Bone marrow (tissue), 2 donors: Measurements from ENCODE around the gene UPF3B.
"Not testable (repeated sequence)": the region's sequence is repeated elsewhere in the genome, so short reads cannot be mapped to it uniquely, and the experiment has no call there.

Experiments used
- DNase-seq, 2 donors: peaks; one replicate each; lab custom pipeline; 2025; lab: John Stamatoyannopoulos, UW

The UPF3B gene

GRCh38 chrX:119826399-119826959 lies 26.3 kb downstream of the UPF3B start:
- DNase-seq, result no peak

GRCh38 chrX:119824221-119824620 lies 28.5 kb downstream of the UPF3B start:
- DNase-seq, result not testable (repeated sequence)

GRCh38 chrX:119821703-119822102 lies 31.1 kb downstream of the UPF3B start:
- DNase-seq, result peak in 1 of 2 donors; percentile 59

- DNase-seq, result no peak
These were observed 35.6 kb downstream of the UPF3B start for GRCh38 chrX:119817130-119817690.

GRCh38 chrX:119816300-119816699 lies 36.5 kb downstream of the UPF3B start:
- no peak for DNase-seq

GRCh38 chrX:119809185-119809666 lies 43.5 kb downstream of the UPF3B start:
- DNase-seq, result no peak

- not testable (repeated sequence) for DNase-seq
These were observed 44.3 kb downstream of the UPF3B start for GRCh38 chrX:119808461-119808860.

- DNase-seq, result no peak
These were observed 50.2 kb downstream of the UPF3B start for GRCh38 chrX:119802546-119802945.

GRCh38 chrX:119801253-119802221 lies 51.2 kb downstream of the UPF3B start:
- DNase-seq, result no peak

- peak; percentile 40 to 82 for DNase-seq
These were observed 61.1 kb downstream of the UPF3B start, which contains the start of gene RPL39 for GRCh38 chrX:119791437-119792231. RPL39 (minus strand) TSS chrX:119791630; CDS start chrX:119791576, 54 bp downstream.

- DNase-seq, result peak; percentile 9 to 19
These were observed 61.8 kb downstream of the UPF3B start for GRCh38 chrX:119790977-119791436.

GRCh38 chrX:119784747-119785446 lies 67.9 kb downstream of the UPF3B start:
- peak in 1 of 2 donors; percentile 4 for DNase-seq
